GM21786 (cell line): Measurements from ENCODE around the gene RTL3.
"Not testable (repeated sequence)": the region's sequence is repeated elsewhere in the genome, so short reads cannot be mapped to it uniquely, and the experiment has no call there.

ENCODE experiments used
- ATAC-seq: cut with Tn5 transposase; IDR thresholded peaks from one replicate; pipeline ENCODE4 v1.9.1; 2021; ENCODE audit not compliant: unreplicated experiment

The RTL3 gene

GRCh38 chrX:78658845-78659744, at the start of gene RTL3:
Gene RTL3 (minus strand): TSS chrX:78659328. CDS start chrX:78658420, 908 bp downstream.
- no peak for ATAC-seq

GRCh38 chrX:78708816-78709215, 49.7 kb upstream of the RTL3 start:
- ATAC-seq: no peak

- no peak for ATAC-seq
These were observed 49.1 kb upstream of the RTL3 start for GRCh38 chrX:78708262-78708661.

GRCh38 chrX:78706071-78706470, 46.9 kb upstream of the RTL3 start:
- no peak for ATAC-seq

GRCh38 chrX:78693536-78693935, 34.4 kb upstream of the RTL3 start:
- no peak for ATAC-seq

- ATAC-seq: no peak
These were observed 33.9 kb upstream of the RTL3 start for GRCh38 chrX:78693012-78693411.

GRCh38 chrX:78687586-78687985, 28.5 kb upstream of the RTL3 start:
- peak; percentile 78 for ATAC-seq

GRCh38 chrX:78673246-78673645, 14.1 kb upstream of the RTL3 start:
- no peak for ATAC-seq

GRCh38 chrX:78665342-78665741, 6.2 kb upstream of the RTL3 start:
- ATAC-seq: no peak

GRCh38 chrX:78661836-78662235, 2.7 kb upstream of the RTL3 start:
- ATAC-seq: no peak

- no peak for ATAC-seq
These were observed 827 bp upstream of the RTL3 start for GRCh38 chrX:78659955-78660354.

- ATAC-seq: no peak
These were observed 714 bp downstream of the RTL3 start for GRCh38 chrX:78658414-78658813.

GRCh38 chrX:78655642-78656041, 3.5 kb downstream of the RTL3 start:
- ATAC-seq: no peak

- peak; percentile 41 for ATAC-seq
These were observed 5.9 kb downstream of the RTL3 start for GRCh38 chrX:78653118-78653822.

GRCh38 chrX:78650906-78651437, 8.2 kb downstream of the RTL3 start:
- ATAC-seq: peak; percentile 82

GRCh38 chrX:78643874-78644273, 15.3 kb downstream of the RTL3 start:
- ATAC-seq: no peak

GRCh38 chrX:78643096-78643495, 16.0 kb downstream of the RTL3 start:
- ATAC-seq: no peak

GRCh38 chrX:78636096-78636495, 23.0 kb downstream of the RTL3 start:
- not testable (repeated sequence) for ATAC-seq

- ATAC-seq: no peak
These were observed 33.9 kb downstream of the RTL3 start for GRCh38 chrX:78624962-78625909.

- no peak for ATAC-seq
These were observed 34.7 kb downstream of the RTL3 start for GRCh38 chrX:78624426-78624825.

GRCh38 chrX:78622831-78623230, 36.3 kb downstream of the RTL3 start:
- no peak for ATAC-seq
